Neural progenitor cell (in vitro differentiated cells): ENCODE results near the gene CLEC1B.

Experiments used
- EZH2 ChIP-seq: fragments of 200-600 bp; sonication (generic); IDR thresholded peaks from 2 replicates; pipeline ENCODE4 v1.6.1; 2017; ENCODE audit warnings: antibody characterized with exemption, mild to moderate bottlenecking, moderate library complexity
- EZH2phosphoT487 ChIP-seq: fragments of 200-600 bp; sonication (generic); IDR thresholded peaks from 2 replicates; pipeline ENCODE4 v1.6.1; 2017; ENCODE audit warnings: antibody characterized with exemption
- TF ChIP-seq, protein P1 (sequence below): fragments of 200-600 bp; sonication (generic); IDR thresholded peaks from 2 replicates; pipeline ENCODE4 v1.5.1; 2017; ENCODE audit warnings: antibody characterized with exemption, mild to moderate bottlenecking

DNA sequence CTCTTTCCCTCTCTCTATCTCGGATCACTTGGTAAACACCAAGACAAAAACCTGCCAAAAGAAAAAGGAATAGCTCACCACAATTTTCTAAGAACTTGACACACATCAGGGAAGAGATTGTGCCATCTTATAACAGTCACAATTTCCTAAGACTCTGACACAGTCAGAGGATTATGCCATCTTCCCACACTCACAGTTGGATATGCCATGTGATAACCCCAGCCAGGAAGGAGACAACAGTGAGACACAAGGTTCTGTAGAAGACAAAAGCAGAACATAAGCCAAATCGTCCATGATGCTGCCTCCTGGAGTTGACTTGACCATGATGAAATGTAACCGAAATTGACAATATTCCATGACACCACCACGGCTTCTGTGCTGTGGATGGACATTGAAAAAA, 28.8 kb upstream of the CLEC1B start:
- TF ChIP-seq, protein P1, sequence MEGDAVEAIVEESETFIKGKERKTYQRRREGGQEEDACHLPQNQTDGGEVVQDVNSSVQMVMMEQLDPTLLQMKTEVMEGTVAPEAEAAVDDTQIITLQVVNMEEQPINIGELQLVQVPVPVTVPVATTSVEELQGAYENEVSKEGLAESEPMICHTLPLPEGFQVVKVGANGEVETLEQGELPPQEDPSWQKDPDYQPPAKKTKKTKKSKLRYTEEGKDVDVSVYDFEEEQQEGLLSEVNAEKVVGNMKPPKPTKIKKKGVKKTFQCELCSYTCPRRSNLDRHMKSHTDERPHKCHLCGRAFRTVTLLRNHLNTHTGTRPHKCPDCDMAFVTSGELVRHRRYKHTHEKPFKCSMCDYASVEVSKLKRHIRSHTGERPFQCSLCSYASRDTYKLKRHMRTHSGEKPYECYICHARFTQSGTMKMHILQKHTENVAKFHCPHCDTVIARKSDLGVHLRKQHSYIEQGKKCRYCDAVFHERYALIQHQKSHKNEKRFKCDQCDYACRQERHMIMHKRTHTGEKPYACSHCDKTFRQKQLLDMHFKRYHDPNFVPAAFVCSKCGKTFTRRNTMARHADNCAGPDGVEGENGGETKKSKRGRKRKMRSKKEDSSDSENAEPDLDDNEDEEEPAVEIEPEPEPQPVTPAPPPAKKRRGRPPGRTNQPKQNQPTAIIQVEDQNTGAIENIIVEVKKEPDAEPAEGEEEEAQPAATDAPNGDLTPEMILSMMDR, result no peak
- TF ChIP-seq EZH2phosphoT487 (no peak), EZH2 (no peak)
